Mucosa of rectum (tissue), 2 donors: Measurements from ENCODE around the gene LBR.
A peak's percentile ranks its signal among the peaks of the same experiment; 100 is the strongest.

Experiments used
- H3K27ac ChIP-seq, 2 donors: one replicate each; pipeline ENCODE4 v1.7.0; 2013; ENCODE audit warnings: inconsistent platforms in 2 of 2, low read depth in 2 of 2, low read length in 2 of 2
- H3K27me3 ChIP-seq, 2 donors: one replicate each; pipeline ENCODE4 v1.7.0; 2013; ENCODE audit warnings: low read length in 2 of 2; ENCODE audit not compliant: control insufficient read depth in 2 of 2, insufficient read depth in 2 of 2
- H3K36me3 ChIP-seq, 2 donors: one replicate each; pipeline ENCODE4 v1.7.0; 2013; ENCODE audit warnings: low read length in 2 of 2; ENCODE audit not compliant: control insufficient read depth in 2 of 2, insufficient read depth in 2 of 2
- H3K4me1 ChIP-seq, 2 donors: one replicate each; pipeline ENCODE4 v1.7.0; 2013; ENCODE audit warnings: low read length in 2 of 2, mild to moderate bottlenecking in 1 of 2; ENCODE audit not compliant: control insufficient read depth in 2 of 2, insufficient read depth in 2 of 2
- H3K4me3 ChIP-seq, 2 donors: one replicate each; pipeline ENCODE4 v1.7.0; 2013; ENCODE audit warnings: low read length in 2 of 2
- H3K9ac ChIP-seq, 2 donors: one replicate each; pipeline ENCODE4 v1.7.0; 2013; ENCODE audit warnings: low read length in 2 of 2, low read depth in 1 of 2, mild to moderate bottlenecking in 1 of 2
- H3K9me3 ChIP-seq, 2 donors: one replicate each; pipeline ENCODE4 v1.7.0; 2013; ENCODE audit warnings: low read length in 2 of 2; ENCODE audit not compliant: control insufficient read depth in 2 of 2
- donor health status: healthy.
- donor health status: Normal muscosa, but diverticular disease.

LBR gene

DNA sequence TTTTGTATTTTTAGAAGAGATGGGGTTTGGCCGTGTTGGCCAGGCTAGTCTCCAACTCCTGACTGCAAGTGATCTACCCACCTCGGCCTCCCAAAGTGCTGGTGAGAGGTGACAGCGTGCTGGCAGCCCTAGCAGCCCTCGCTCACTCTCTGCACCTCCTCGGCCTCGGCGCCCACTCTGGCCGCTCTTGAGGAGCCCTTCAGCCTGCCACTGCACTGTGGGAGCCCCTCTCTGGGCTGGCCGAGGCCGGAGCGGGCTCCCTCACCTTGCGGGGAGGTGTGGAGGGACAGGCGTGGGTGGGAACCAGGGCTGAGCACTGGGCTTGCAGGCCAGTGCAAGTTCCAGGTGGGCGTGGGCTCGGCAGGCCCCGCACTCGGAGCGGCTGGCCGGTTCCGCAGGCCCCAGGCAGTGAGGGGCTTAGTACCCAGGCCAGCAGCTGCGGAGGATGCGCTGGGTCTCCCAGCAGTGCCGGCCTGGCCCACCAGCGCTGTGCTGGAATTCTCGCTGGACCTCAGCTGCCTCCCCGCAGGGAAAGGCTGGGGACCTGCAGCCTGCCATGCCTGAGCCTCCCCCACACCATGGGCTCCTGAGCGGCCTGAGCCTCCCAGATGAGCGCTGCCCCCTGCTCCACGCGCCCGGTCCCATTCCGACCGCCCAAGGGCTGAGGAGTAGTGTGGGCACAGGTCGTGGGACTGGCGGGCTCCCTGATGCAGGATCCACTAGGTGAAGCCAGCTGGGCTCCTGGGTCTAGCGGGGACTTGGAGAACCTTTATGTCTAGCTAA lies 3.4 kb upstream of the LBR start:
- H3K27me3 ChIP-seq: no peaks in the 10 kb centered on the region
- H3K9me3 ChIP-seq: no peaks in the 10 kb centered on the region
- no peak overlapping the region for H3K9ac ChIP-seq
- H3K36me3 ChIP-seq: no peaks in the 10 kb centered on the region
- peaks cover 3 to 8% of the 10 kb centered on the region in 2 donors for H3K4me1 ChIP-seq
- H3K4me3 ChIP-seq: no peak overlapping the region
- no peak overlapping the region for H3K27ac ChIP-seq

DNA sequence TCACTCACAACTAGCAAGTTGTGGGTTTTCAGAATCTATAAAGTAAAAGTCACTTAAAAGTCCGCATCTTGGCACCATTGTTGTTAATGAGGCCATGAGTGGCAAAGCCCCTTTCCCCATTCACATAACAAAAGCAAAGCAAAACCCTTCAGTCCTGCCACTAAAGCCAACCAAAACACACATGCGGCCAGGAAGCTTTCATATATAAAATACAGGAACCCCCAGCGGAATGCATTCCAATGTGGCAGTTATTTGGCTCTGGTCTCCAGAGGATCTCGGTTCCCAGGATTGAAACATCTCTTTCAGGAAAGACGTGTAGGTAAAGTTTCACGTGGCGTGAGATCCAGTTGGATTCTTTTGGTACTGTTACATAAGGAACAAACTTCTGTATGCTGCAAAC lies 2.5 kb upstream of the LBR start:
- H3K9me3 ChIP-seq: no peaks in the 10 kb centered on the region
- H3K9ac ChIP-seq: no peak overlapping the region
- no peak overlapping the region for H3K4me3 ChIP-seq
- no peaks in the 10 kb centered on the region for H3K36me3 ChIP-seq
- H3K27ac ChIP-seq: no peak overlapping the region
- no peaks in the 10 kb centered on the region for H3K27me3 ChIP-seq
- peaks cover 11 to 13% of the 10 kb centered on the region in 2 donors for H3K4me1 ChIP-seq

DNA sequence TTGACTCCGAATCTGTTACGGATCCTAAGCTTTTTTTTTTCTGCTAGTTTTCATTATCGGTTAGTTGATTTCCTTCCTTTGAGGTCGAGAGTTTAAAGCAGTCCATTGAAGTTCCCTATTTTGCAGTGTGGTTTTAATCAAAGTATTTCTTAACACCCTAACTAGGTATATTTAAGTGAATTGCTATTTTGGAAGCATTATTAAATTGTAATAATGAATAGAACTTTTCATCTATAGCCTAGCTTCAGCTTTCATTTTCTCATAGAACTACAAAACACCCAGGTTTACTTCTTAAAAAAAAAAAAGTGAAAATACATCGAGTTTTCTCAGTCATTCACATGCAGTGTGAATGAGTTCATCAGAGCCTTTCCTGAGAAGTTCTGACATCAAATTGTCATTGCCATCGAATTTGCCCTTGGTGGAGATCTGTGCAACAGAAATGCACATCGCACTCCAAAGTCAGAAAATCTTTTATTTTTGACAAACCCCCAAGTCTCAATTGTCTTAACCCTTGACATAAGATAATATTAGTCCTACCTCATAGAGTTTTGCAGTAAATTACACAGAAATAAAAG lies 1.1 kb upstream of the LBR start:
- no peaks in the 10 kb centered on the region for H3K36me3 ChIP-seq
- peak overlapping the region; percentile 88 to 96 for H3K27ac ChIP-seq
- H3K27me3 ChIP-seq: no peaks in the 10 kb centered on the region
- peak overlapping the region; percentile 86 to 95 for H3K4me3 ChIP-seq
- peaks cover 16 to 19% of the 10 kb centered on the region in 2 donors for H3K4me1 ChIP-seq
- peak overlapping the region; percentile 94 for H3K9ac ChIP-seq
- no peaks in the 10 kb centered on the region for H3K9me3 ChIP-seq

DNA sequence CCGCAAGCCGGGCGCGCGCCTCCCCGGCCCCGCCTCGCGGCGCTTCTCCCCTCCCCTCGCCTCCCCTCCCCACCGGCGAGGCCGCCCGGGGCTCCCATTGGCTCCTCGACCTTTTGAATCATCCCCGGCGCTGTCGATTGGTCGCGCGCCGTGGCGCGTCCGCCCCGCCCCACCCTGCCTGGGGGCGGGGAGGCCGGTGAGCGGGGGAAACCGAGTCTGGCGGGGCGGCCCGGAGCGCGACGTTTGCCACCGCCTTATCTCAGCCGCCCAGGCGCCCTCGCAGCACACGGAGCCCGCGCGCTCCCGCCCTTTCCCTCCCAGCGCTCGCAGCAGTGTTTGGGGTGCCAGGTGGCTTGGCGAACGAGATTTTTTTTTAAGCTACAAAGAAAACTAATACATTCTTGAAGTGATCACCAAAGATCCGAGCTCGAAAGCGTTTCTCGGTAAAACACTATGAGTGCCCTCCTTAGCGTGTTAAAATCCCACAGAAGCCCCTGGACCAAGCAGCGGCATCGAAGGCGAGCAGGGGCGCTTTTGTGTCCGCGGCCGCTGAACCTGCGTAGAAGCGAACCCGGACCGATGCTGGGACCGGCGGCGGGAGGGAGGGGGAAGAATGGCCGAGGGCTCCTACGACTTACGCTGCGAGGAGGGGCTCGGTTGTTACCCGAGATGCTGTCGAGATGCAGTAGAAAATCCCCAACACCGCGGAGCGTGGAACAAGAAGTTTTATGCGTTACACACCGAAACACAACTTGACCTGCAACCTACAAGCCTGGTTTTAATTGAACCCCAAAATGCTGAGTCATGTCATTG lies 436 bp upstream of the LBR start:
- Histone ChIP-seq H3K36me3 (no peaks in the 10 kb centered on the region), H3K9me3 (no peaks in the 10 kb centered on the region), H3K4me3 (peak overlapping the region; percentile 86 to 95), H3K4me1 (peaks cover 21 to 24% of the 10 kb centered on the region in 2 donors), H3K27ac (peak overlapping the region; percentile 88 to 96), H3K9ac (peak overlapping the region; percentile 94), H3K27me3 (no peaks in the 10 kb centered on the region)

DNA sequence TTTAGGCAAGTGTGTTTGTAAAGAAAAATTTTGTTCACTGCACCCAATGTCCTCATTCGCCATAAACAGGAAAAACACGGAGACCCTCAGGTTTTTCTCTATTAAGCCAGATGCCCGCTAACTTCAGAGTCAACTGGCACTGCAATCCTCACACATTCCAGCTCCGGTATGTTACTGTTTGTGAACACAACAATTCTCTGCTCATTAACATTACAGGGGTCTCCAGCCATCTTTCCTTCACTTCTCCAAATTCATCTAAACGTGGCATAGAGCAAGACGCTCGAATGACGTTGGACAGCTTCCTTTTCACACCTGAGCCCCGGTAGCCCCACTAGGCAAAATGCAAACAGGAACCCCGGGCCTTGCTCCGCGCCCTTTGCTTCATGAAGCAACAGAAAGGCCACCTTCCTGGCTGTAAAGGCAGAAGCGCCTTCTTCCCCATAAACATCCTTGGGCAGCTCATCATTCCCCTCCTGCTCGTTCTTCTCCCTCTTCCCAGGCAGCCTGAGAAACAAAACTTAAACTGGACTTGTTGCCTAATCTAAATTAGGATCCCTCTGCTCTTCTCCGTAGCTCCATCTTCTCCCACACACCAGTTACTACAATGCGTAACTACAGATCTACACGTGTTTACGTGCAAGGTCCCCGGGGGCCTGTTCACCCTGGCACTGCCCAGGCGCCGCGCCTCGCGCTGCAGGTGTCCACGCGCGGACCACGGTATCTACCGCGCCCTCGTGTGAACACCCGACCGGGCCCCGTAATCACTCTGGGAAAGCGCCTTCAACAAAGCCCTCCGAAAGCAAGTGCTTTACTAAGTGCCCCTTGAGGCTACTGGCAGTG lies 1.2 kb downstream of the LBR start:
- Histone ChIP-seq H3K4me3 (peak overlapping the region; percentile 86 to 94), H3K9ac (peak overlapping the region; percentile 94 to 95), H3K4me1 (peaks cover 29 to 33% of the 10 kb centered on the region in 2 donors), H3K27me3 (no peaks in the 10 kb centered on the region), H3K36me3 (no peaks in the 10 kb centered on the region), H3K27ac (peak overlapping the region; percentile 88 to 96), H3K9me3 (no peaks in the 10 kb centered on the region)

DNA sequence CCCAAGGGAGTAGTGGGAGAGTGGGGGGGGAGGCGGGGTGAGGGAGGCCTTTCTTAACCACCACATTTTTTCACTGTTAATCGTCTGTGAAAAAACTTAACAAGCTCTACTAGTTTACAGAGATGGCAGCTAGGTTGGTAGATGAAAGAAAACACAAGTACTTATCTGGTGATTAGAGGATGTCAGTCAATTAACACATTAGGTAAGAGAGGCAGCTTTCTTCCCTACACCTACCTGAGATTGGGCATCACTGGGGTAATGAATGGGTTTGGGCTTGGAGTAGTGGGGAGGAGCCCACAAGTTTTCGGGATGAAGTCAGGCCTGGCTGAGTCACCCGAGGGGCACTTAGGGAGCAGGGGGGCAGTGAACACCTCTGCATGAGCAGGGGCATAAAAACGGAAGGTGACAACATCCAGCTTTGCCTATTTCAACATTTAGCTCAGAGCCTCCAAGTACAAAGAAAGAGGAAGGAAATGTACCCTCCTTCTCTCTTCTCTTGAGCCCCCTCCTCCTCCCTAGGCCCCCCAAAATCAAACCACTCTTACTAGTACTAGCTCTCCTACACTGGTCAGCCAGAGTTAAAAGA lies 2.5 kb downstream of the LBR start:
- Histone ChIP-seq H3K9ac (no peak overlapping the region), H3K4me1 (peaks cover 29 to 33% of the 10 kb centered on the region in 2 donors), H3K9me3 (no peaks in the 10 kb centered on the region), H3K27me3 (no peaks in the 10 kb centered on the region), H3K4me3 (peak overlapping the region in 1 of 2 donors; percentile 94), H3K27ac (no peak overlapping the region), H3K36me3 (peaks cover 2 to 5% of the 10 kb centered on the region in 2 donors)

DNA sequence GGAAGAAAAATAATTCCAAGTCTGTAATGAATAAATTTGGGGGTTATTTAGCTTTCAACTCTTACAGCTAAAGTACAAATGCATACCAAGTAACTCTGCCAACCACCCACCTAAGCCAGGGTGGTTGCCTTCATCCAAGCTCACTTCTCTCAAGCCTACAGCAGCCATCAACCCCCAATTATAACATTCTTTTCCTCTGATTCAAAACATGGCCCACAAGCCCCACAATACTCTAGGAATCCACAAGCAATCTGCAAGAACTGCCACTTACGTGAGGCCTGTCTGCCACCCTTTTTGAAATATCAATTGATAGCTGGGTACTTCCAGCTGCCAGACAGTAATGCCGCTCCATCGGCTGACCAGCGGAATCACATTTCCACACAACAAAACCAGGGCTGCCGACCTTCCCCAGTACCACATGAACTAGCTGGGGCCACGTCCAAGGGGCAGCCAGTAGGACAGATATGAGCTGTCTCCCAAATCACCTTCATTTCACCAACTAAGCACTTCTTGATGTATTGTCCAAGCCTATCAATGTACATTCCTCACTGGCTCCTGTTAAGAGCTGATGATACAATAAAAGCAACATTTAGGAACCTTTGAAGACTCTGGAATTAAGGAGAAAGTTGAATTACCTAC lies 3.2 kb downstream of the LBR start:
- Histone ChIP-seq H3K9ac (no peak overlapping the region), H3K27me3 (no peaks in the 10 kb centered on the region), H3K9me3 (no peaks in the 10 kb centered on the region), H3K36me3 (peaks cover 2 to 6% of the 10 kb centered on the region in 2 donors), H3K4me3 (no peak overlapping the region), H3K4me1 (peaks cover 29 to 33% of the 10 kb centered on the region in 2 donors), H3K27ac (no peak overlapping the region)

DNA sequence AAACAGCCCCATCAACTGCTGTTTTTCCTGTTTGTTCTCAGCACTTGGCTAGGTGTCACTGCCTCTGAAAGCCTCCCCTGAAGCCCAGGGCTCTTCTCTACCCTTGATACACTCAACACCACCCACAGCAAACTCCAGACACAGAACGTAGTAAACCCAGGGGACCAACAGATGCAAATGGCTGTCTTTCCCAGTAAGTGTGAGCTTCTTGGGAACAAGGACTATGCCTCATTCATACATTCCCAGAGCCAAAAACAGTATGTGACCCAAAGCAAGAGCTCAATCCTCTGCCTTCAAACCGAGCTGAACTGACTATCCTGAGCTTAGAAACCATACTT lies 4.4 kb downstream of the LBR start:
- H3K4me1 ChIP-seq: peaks cover 35% of the 10 kb centered on the region in 2 donors
- peak overlapping the region in 1 of 2 donors; percentile 53 for H3K27ac ChIP-seq
- peaks cover 8 to 12% of the 10 kb centered on the region in 2 donors for H3K36me3 ChIP-seq
- no peak overlapping the region for H3K9ac ChIP-seq
- H3K9me3 ChIP-seq: no peaks in the 10 kb centered on the region
- peak overlapping the region; percentile 14 to 22 for H3K4me3 ChIP-seq
- H3K27me3 ChIP-seq: no peaks in the 10 kb centered on the region
